ENCODE results near the gene SIRT7.

Gene SIRT7

GRCh38 chr17:81917565-81918332 lies at the start of gene SIRT7:
Gene SIRT7 (minus strand): TSS chr17:81918176. CDS start chr17:81918131, 45 bp downstream.
- peak; percentile 64 for DNase-seq

GRCh38 chr17:81967244-81967532 lies 49.2 kb upstream of the SIRT7 start:
- no peak for DNase-seq

GRCh38 chr17:81966343-81967243 lies 48.6 kb upstream of the SIRT7 start:
- peak; percentile 44 for DNase-seq

- DNase-seq: no peak
These were observed 46.3 kb upstream of the SIRT7 start for GRCh38 chr17:81964081-81964849.

GRCh38 chr17:81962499-81963441 lies 44.8 kb upstream of the SIRT7 start:
- no peak for DNase-seq

- no peak for DNase-seq
These were observed 43.8 kb upstream of the SIRT7 start for GRCh38 chr17:81961521-81962498.

- DNase-seq: peak; percentile 38
These were observed 43.1 kb upstream of the SIRT7 start, which contains the start of gene NOTUM for GRCh38 chr17:81961087-81961511. Gene NOTUM (minus strand): TSS chr17:81961187. CDS start chr17:81960909, 278 bp downstream.

GRCh38 chr17:81960130-81960958 lies 42.4 kb upstream of the SIRT7 start:
- DNase-seq: no peak

- peak; percentile 25 for DNase-seq
These were observed 41.6 kb upstream of the SIRT7 start for GRCh38 chr17:81959362-81960129.

GRCh38 chr17:81958633-81959342 lies 40.8 kb upstream of the SIRT7 start:
- no peak for DNase-seq

- no peak for DNase-seq
These were observed 39.9 kb upstream of the SIRT7 start for GRCh38 chr17:81957691-81958432.

GRCh38 chr17:81956607-81957589 lies 38.9 kb upstream of the SIRT7 start:
- DNase-seq: no peak

- DNase-seq: no peak
These were observed 38.0 kb upstream of the SIRT7 start for GRCh38 chr17:81955756-81956544.

- no peak for DNase-seq
These were observed 37.2 kb upstream of the SIRT7 start for GRCh38 chr17:81955058-81955681.

Measured in fibroblast of upper back skin (primary cell).